Measurements from ENCODE around the gene TRIM63. TPM values are rescaled to one million over a fixed set of nuclear protein-coding genes. Genes with fewer than 3 reads are reported as not detected.

Gene TRIM63
- total and polyA plus RNA-seq, 2 of the 13 experiments (the other 11 are each of a cell fraction or from before 2014, with no cell fraction given), result not detected

DNA sequence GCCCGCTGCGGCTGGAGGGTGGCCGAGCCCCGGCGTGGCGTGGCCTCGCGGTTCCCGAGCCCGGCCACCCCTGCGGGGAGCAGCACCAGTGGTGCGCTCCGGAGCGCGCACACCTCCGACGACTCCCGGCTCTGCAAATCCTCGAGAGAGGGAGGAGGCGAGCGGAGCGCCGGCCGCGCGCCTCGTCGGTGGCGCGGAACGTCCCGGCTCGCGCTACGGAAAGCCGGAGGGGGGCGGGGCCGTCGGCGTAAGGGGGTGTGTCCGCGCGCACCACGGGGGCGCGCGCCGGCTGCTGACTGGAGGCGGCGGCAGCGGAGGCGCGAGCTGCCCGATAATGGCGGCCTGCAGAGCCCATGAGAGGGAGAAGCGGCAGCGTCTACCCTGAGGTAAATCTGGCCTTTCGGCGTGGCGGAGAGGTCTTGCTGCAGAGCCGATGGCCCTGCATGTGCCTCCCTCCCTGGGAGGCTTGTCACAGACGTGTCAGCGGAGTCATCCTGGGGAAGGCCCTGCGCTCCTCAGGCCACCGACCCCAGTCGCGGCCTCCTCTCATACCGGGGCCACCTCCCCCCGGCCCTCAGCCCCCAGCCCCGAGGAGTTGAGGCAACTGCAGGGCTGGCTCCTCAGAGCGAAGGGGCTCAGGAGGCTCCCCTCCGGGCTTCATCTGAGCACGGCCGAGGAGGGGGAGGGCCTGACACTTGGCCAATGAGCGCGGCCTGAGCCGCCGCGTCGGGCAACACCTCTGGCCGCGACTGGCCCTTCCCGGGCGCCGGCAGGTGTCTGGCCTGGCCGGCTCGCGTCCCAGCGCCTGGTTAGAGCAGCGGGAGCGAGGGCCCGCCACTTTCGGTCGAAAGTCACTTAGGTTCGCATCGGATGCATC, 44.3 kb upstream of the TRIM63 start, which contains the start of gene PDIK1L (continued):
- TF ChIP-seq, protein P1, sequence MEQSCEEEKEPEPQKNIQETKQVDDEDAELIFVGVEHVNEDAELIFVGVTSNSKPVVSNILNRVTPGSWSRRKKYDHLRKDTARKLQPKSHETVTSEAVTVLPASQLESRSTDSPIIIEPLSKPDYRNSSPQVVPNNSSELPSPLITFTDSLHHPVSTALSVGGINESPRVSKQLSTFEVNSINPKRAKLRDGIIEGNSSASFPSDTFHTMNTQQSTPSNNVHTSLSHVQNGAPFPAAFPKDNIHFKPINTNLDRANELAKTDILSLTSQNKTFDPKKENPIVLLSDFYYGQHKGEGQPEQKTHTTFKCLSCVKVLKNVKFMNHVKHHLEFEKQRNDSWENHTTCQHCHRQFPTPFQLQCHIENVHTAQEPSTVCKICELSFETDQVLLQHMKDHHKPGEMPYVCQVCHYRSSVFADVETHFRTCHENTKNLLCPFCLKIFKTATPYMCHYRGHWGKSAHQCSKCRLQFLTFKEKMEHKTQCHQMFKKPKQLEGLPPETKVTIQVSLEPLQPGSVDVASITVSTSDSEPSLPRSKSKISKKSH (CRISPR knock-in tag; IDR thresholded peaks at IDR 0.05; ENCODE audit: borderline replicate concordance), result peak; percentile 76
- TF ChIP-seq ZFX (CRISPR knock-in tag; IDR thresholded peaks at IDR 0.05; ENCODE audit: low read depth) (peak; percentile 88), ZNF333 (CRISPR knock-in tag; IDR thresholded peaks at IDR 0.05; ENCODE audit: borderline replicate concordance) (peak; percentile 17; the same call in 1 of the 2 replicates), PLRG1 (conservative IDR thresholded peaks at IDR 0.05) (no peak), NFIB (CRISPR knock-in tag; IDR thresholded peaks at IDR 0.05; ENCODE audit: borderline replicate concordance) (no peak), HOXA3 (CRISPR knock-in tag; IDR thresholded peaks at IDR 0.05) (peak; percentile 57), ZNF138 (CRISPR knock-in tag; IDR thresholded peaks at IDR 0.05; ENCODE audit: low read depth) (no peak), ZBTB38 (CRISPR knock-in tag; IDR thresholded peaks at IDR 0.05) (peak; percentile 50; the same call in 1 of the 2 replicates)
- TF ChIP-seq, protein P2, sequence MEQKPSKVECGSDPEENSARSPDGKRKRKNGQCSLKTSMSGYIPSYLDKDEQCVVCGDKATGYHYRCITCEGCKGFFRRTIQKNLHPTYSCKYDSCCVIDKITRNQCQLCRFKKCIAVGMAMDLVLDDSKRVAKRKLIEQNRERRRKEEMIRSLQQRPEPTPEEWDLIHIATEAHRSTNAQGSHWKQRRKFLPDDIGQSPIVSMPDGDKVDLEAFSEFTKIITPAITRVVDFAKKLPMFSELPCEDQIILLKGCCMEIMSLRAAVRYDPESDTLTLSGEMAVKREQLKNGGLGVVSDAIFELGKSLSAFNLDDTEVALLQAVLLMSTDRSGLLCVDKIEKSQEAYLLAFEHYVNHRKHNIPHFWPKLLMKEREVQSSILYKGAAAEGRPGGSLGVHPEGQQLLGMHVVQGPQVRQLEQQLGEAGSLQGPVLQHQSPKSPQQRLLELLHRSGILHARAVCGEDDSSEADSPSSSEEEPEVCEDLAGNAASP (CRISPR knock-in tag; IDR thresholded peaks at IDR 0.05; ENCODE audit: borderline replicate concordance), result no peak
- TF ChIP-seq, protein P3, sequence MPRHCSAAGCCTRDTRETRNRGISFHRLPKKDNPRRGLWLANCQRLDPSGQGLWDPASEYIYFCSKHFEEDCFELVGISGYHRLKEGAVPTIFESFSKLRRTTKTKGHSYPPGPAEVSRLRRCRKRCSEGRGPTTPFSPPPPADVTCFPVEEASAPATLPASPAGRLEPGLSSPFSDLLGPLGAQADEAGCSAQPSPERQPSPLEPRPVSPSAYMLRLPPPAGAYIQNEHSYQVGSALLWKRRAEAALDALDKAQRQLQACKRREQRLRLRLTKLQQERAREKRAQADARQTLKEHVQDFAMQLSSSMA (CRISPR knock-in tag; IDR thresholded peaks at IDR 0.05), result 0 out of 2 replicates have a peak, but pooled peaks have one; percentile 22
- TF ChIP-seq, protein P4, sequence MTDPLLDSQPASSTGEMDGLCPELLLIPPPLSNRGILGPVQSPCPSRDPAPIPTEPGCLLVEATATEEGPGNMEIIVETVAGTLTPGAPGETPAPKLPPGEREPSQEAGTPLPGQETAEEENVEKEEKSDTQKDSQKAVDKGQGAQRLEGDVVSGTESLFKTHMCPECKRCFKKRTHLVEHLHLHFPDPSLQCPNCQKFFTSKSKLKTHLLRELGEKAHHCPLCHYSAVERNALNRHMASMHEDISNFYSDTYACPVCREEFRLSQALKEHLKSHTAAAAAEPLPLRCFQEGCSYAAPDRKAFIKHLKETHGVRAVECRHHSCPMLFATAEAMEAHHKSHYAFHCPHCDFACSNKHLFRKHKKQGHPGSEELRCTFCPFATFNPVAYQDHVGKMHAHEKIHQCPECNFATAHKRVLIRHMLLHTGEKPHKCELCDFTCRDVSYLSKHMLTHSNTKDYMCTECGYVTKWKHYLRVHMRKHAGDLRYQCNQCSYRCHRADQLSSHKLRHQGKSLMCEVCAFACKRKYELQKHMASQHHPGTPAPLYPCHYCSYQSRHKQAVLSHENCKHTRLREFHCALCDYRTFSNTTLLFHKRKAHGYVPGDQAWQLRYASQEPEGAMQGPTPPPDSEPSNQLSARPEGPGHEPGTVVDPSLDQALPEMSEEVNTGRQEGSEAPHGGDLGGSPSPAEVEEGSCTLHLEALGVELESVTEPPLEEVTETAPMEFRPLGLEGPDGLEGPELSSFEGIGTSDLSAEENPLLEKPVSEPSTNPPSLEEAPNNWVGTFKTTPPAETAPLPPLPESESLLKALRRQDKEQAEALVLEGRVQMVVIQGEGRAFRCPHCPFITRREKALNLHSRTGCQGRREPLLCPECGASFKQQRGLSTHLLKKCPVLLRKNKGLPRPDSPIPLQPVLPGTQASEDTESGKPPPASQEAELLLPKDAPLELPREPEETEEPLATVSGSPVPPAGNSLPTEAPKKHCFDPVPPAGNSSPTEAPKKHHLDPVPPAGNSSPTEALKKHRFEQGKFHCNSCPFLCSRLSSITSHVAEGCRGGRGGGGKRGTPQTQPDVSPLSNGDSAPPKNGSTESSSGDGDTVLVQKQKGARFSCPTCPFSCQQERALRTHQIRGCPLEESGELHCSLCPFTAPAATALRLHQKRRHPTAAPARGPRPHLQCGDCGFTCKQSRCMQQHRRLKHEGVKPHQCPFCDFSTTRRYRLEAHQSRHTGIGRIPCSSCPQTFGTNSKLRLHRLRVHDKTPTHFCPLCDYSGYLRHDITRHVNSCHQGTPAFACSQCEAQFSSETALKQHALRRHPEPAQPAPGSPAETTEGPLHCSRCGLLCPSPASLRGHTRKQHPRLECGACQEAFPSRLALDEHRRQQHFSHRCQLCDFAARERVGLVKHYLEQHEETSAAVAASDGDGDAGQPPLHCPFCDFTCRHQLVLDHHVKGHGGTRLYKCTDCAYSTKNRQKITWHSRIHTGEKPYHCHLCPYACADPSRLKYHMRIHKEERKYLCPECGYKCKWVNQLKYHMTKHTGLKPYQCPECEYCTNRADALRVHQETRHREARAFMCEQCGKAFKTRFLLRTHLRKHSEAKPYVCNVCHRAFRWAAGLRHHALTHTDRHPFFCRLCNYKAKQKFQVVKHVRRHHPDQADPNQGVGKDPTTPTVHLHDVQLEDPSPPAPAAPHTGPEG (CRISPR knock-in tag; IDR thresholded peaks at IDR 0.05), result no peak
- TF ChIP-seq, protein P5, sequence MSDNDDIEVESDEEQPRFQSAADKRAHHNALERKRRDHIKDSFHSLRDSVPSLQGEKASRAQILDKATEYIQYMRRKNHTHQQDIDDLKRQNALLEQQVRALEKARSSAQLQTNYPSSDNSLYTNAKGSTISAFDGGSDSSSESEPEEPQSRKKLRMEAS (IDR thresholded peaks at IDR 0.05), result peak; percentile 44; the same call in 1 of the 2 replicates
- TF ChIP-seq, protein P6, sequence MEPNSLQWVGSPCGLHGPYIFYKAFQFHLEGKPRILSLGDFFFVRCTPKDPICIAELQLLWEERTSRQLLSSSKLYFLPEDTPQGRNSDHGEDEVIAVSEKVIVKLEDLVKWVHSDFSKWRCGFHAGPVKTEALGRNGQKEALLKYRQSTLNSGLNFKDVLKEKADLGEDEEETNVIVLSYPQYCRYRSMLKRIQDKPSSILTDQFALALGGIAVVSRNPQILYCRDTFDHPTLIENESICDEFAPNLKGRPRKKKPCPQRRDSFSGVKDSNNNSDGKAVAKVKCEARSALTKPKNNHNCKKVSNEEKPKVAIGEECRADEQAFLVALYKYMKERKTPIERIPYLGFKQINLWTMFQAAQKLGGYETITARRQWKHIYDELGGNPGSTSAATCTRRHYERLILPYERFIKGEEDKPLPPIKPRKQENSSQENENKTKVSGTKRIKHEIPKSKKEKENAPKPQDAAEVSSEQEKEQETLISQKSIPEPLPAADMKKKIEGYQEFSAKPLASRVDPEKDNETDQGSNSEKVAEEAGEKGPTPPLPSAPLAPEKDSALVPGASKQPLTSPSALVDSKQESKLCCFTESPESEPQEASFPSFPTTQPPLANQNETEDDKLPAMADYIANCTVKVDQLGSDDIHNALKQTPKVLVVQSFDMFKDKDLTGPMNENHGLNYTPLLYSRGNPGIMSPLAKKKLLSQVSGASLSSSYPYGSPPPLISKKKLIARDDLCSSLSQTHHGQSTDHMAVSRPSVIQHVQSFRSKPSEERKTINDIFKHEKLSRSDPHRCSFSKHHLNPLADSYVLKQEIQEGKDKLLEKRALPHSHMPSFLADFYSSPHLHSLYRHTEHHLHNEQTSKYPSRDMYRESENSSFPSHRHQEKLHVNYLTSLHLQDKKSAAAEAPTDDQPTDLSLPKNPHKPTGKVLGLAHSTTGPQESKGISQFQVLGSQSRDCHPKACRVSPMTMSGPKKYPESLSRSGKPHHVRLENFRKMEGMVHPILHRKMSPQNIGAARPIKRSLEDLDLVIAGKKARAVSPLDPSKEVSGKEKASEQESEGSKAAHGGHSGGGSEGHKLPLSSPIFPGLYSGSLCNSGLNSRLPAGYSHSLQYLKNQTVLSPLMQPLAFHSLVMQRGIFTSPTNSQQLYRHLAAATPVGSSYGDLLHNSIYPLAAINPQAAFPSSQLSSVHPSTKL (CRISPR knock-in tag; IDR thresholded peaks at IDR 0.05), result peak; percentile 9
